Hepatocyte (in vitro differentiated cells): ENCODE results near the gene SLC29A2. TPM values are rescaled to one million over a fixed set of nuclear protein-coding genes. Genes with fewer than 3 reads are reported as not detected.
A peak's percentile ranks its signal among the peaks of the same experiment; 100 is the strongest.

Experiments used
- DNase-seq: peaks from one replicate; pipeline ENCODE4 v3.0.0-alpha.2; 2016; ENCODE audit warnings: low spot score
- H2AFZ ChIP-seq: fragments of 200-600 bp; sonication (generic); 2 replicates; pipeline ENCODE4 v1.6.0; 2016; ENCODE audit warnings: antibody characterized with exemption, mild to moderate bottlenecking
- H3K27ac ChIP-seq: fragments of 200-600 bp; sonication (generic); 2 replicates; pipeline ENCODE4 v1.5.1; 2016; ENCODE audit warnings: mild to moderate bottlenecking
- H3K27me3 ChIP-seq: fragments of 200-600 bp; sonication (generic); 2 replicates; pipeline ENCODE4 v1.6.1; 2016
- H3K36me3 ChIP-seq: fragments of 200-600 bp; sonication (generic); replicated peaks from 2 replicates; pipeline ENCODE4 v1.5.1; 2016; ENCODE audit warnings: low read depth; ENCODE audit not compliant: insufficient read depth
- H3K4me1 ChIP-seq: fragments of 200-600 bp; sonication (generic); 2 replicates; pipeline ENCODE4 v1.5.1; 2016; ENCODE audit warnings: mild to moderate bottlenecking, moderate library complexity; ENCODE audit not compliant: insufficient read depth
- H3K4me2 ChIP-seq: fragments of 200-600 bp; sonication (generic); 2 replicates; pipeline ENCODE4 v1.6.0; 2016
- H3K4me3 ChIP-seq: fragments of 200-600 bp; sonication (generic); 2 replicates; pipeline ENCODE4 v1.5.1; 2016; ENCODE audit warnings: mild to moderate bottlenecking
- H3K79me2 ChIP-seq: fragments of 200-600 bp; sonication (generic); 2 replicates; pipeline ENCODE4 v1.6.0; 2017; ENCODE audit warnings: mild to moderate bottlenecking
- H3K9me2 ChIP-seq: fragments of 200-600 bp; sonication (generic); replicated peaks from 2 replicates; pipeline ENCODE4 v1.6.0; 2017; ENCODE audit warnings: mild to moderate bottlenecking; ENCODE audit not compliant: insufficient read depth
- H3K9me3 ChIP-seq: fragments of 200-600 bp; sonication (generic); 2 replicates; pipeline ENCODE4 v1.5.1; 2016; ENCODE audit warnings: low read depth, mild to moderate bottlenecking
- H4K20me1 ChIP-seq: fragments of 200-600 bp; sonication (generic); 2 replicates; pipeline ENCODE4 v1.6.0; 2016; ENCODE audit warnings: mild to moderate bottlenecking; ENCODE audit not compliant: insufficient read depth, poor library complexity, severe bottlenecking
- EZH2 ChIP-seq: fragments of 200-600 bp; sonication (generic); IDR thresholded peaks from 2 replicates; pipeline ENCODE4 v1.6.1; 2016; ENCODE audit warnings: antibody characterized with exemption, mild to moderate bottlenecking, borderline replicate concordance
- EZH2phosphoT487 ChIP-seq: fragments of 200-600 bp; sonication (generic); IDR thresholded peaks from one replicate; pipeline ENCODE4 v1.6.1; 2018; ENCODE audit warnings: antibody characterized with exemption, mild to moderate bottlenecking, low read depth, moderate library complexity; ENCODE audit not compliant: unreplicated experiment, severe bottlenecking
- WGBS: methylation state at CpG from one replicate; pipeline ENCODE4 v1.1.6; 2016; ENCODE audit warnings: low lambda C conversion rate; ENCODE audit errors: missing lambda C conversion rate; 5-methylcytosine and 5-hydroxymethylcytosine counted together
- polyA plus RNA-seq: library from polyadenylated mRNA; unstranded; fragments of >200 nt; fragmentation: Nextera tagmentation; extraction: Ambion mirVana; gene quantifications from 2 replicates; pipeline ENCODE4 v1.2.1, GENCODE V29; 2016
- total RNA-seq: library from RNA; depleted of rRNA; stranded (reverse); fragments of >200 nt; gene quantifications from 2 replicates; pipeline ENCODE4 v1.2.3, GENCODE V29; 2014
- TF ChIP-seq, protein P1 (sequence below): fragments of 200-600 bp; sonication (generic); IDR thresholded peaks from 2 replicates; pipeline ENCODE4 v1.5.1; 2016; ENCODE audit warnings: antibody characterized with exemption, mild to moderate bottlenecking; ENCODE audit not compliant: poor library complexity

The SLC29A2 gene, protein sequence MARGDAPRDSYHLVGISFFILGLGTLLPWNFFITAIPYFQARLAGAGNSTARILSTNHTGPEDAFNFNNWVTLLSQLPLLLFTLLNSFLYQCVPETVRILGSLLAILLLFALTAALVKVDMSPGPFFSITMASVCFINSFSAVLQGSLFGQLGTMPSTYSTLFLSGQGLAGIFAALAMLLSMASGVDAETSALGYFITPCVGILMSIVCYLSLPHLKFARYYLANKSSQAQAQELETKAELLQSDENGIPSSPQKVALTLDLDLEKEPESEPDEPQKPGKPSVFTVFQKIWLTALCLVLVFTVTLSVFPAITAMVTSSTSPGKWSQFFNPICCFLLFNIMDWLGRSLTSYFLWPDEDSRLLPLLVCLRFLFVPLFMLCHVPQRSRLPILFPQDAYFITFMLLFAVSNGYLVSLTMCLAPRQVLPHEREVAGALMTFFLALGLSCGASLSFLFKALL
- 7.4 and 11.3 TPM in 2 replicates for total RNA-seq
- 20.2 and 27.1 TPM in 2 replicates for polyA plus RNA-seq

DNA sequence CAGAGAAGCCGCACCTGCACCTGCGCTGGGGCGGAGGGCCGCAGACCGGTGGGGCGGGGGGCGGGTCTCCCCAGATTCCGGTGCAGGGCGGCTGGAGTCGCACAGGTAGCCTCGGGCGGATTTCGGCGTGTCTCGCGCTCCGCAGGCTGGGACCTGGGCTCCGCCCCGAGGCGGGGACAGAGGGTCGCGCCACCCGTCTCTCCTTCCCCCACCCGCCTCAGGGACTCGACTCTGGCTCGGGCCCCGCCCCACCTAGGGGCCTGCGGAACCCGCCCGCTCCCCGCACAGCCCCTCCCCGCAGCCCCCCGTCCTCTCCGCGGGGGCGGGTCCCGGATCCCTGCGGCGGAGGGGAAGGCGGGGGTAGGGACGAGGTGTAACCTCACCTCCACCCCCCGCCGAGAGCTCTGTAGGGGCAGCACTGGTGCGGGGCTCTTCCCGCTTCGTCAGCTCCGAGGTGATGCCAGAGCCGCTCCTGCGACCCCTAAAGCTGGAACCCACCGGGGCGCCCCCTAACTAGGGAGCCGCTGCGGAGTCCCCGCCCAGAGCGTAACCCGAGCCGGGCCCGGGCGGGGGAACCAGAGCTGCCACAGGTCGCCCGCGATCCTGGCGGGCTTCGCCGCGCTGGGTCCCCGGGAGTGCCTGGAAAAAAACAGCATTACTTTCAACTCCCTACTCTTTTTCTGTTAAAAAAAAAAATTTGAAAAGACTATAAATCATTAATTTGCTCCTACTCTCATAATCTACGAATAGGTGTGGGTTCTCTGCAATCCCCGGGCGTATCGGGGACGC is at the start of gene SLC29A2:
TSS of gene SLC29A2 (minus strand) at position 134 of the 789 bp plus-strand sequence. CDS start 169 bp downstream, outside the sequence.
- Histone ChIP-seq H3K9me2 (no peaks in the 10 kb centered on the region), H3K4me3 (peak within 1 kb of the TSS; percentile 87), H3K27ac (peak within 1 kb of the TSS; percentile 96), H2AFZ (peak within 1 kb of the TSS; percentile 67), H3K36me3 (no peaks in the 10 kb centered on the region), H3K79me2 (peaks cover 4% of the 10 kb centered on the region), H3K4me1 (peaks cover 16% of the 10 kb centered on the region), H3K9me3 (no peaks in the 10 kb centered on the region), H3K27me3 (no peaks in the 10 kb centered on the region), H4K20me1 (no peaks in the 10 kb centered on the region), H3K4me2 (peak within 1 kb of the TSS; percentile 91)
- DNase-seq = peak; percentile 95
- WGBS = under 1% methylated on average over 30 of the region's 72 CpGs
- TF ChIP-seq EZH2 = no peak
- no peak for TF ChIP-seq EZH2phosphoT487
- TF ChIP-seq, protein P1, sequence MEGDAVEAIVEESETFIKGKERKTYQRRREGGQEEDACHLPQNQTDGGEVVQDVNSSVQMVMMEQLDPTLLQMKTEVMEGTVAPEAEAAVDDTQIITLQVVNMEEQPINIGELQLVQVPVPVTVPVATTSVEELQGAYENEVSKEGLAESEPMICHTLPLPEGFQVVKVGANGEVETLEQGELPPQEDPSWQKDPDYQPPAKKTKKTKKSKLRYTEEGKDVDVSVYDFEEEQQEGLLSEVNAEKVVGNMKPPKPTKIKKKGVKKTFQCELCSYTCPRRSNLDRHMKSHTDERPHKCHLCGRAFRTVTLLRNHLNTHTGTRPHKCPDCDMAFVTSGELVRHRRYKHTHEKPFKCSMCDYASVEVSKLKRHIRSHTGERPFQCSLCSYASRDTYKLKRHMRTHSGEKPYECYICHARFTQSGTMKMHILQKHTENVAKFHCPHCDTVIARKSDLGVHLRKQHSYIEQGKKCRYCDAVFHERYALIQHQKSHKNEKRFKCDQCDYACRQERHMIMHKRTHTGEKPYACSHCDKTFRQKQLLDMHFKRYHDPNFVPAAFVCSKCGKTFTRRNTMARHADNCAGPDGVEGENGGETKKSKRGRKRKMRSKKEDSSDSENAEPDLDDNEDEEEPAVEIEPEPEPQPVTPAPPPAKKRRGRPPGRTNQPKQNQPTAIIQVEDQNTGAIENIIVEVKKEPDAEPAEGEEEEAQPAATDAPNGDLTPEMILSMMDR = no peak

DNA sequence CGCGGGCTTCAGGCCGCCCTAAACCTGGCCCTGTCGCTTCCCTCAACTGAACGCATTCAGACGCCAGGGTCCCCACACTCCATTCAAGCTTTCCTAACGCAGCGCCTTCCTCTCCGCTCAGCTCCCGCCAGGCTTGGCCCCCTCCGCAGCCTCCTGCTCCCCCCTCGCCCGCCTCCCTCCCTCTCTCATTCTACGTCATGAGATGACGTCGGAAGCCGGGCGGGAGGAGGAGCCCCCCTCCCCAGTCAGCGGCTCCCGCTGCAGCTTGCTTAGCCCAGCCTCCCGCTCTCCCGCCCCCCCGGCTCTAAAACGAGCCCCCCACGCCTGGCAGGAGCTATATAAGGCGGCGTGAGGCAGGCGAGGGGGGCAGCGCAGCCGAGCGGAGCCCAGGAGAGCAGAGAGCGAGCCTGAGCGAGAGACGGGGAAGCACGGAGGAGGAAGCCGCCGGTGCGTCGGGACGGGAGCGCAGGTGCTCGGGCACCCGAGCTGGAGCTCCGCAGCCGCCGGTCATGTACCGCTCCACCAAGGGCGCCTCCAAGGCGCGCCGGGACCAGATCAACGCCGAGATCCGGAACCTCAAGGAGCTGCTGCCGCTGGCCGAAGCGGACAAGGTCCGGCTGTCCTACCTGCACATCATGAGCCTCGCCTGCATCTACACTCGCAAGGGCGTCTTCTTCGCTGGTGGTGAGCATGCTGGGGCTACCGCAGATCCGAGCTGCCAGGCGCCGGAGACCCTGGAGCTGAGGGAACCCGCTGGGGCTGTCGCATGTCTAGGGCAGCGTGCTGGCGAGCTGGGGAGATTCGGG is 49.3 kb upstream of the SLC29A2 start, which contains the start of gene NPAS4:
TSS of gene NPAS4 (plus strand) at position 365 of the 806 bp plus-strand sequence. CDS start at position 510, 145 bp downstream.
- no peak within 1 kb of the TSS for H3K4me2 ChIP-seq
- H3K4me1 ChIP-seq = no peaks in the 10 kb centered on the region
- H3K36me3 ChIP-seq = no peaks in the 10 kb centered on the region
- H3K27ac ChIP-seq = no peak within 1 kb of the TSS
- no peak within 1 kb of the TSS for H2AFZ ChIP-seq
- no peak within 1 kb of the TSS for H3K4me3 ChIP-seq
- TF ChIP-seq EZH2phosphoT487 (no peak), EZH2 (peak; percentile 67)
- no peaks in the 10 kb centered on the region for H3K79me2 ChIP-seq
- H3K9me3 ChIP-seq = no peaks in the 10 kb centered on the region
- no peaks in the 10 kb centered on the region for H4K20me1 ChIP-seq
- no peaks in the 10 kb centered on the region for H3K9me2 ChIP-seq
- WGBS = 7% methylated on average over 46 of the region's 71 CpGs
- H3K27me3 ChIP-seq = peaks cover 31% of the 10 kb centered on the region
- no peak for DNase-seq

DNA sequence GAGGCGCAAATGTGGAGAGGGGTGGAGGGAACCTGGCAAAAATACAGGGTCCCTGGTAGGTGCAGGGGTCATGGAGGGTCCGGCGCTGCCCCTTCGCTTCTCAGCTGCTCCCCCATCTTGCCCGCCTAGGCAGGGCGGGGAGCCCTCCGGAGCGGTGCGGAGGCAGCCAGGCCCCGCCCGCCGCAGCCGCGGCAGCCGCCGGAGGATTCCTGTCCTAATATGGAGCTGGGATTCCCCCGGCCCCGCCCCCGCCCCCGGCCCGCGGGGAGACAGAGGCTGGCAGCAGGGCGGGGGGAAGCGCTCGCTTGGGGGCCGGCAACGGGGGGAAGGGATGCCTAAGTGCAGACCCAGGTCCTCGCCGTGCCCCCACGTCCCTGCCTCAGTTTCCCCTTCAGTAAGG is 48.3 kb upstream of the SLC29A2 start:
- H4K20me1 ChIP-seq = no peaks in the 10 kb centered on the region

More for the DNA sequence above, 48.3 kb upstream of the SLC29A2 start:
- Histone ChIP-seq H2AFZ (no peak overlapping the region), H3K4me1 (no peaks in the 10 kb centered on the region), H3K9me2 (no peaks in the 10 kb centered on the region), H3K9me3 (no peaks in the 10 kb centered on the region), H3K4me3 (no peak overlapping the region), H3K36me3 (no peaks in the 10 kb centered on the region), H3K27ac (no peak overlapping the region), H3K27me3 (peaks cover 38% of the 10 kb centered on the region), H3K79me2 (no peaks in the 10 kb centered on the region), H3K4me2 (no peak overlapping the region)
- no peak for DNase-seq
- 3% methylated on average over 15 of the region's 30 CpGs for WGBS
- TF ChIP-seq, protein P1 = no peak
- no peak for TF ChIP-seq EZH2phosphoT487
- no peak for TF ChIP-seq EZH2
